ENCODE results near the gene LHX8.
"Not testable (repeated sequence)": the region's sequence is repeated elsewhere in the genome, so short reads cannot be mapped to it uniquely, and the experiment has no call there.

LHX8 gene

DNA sequence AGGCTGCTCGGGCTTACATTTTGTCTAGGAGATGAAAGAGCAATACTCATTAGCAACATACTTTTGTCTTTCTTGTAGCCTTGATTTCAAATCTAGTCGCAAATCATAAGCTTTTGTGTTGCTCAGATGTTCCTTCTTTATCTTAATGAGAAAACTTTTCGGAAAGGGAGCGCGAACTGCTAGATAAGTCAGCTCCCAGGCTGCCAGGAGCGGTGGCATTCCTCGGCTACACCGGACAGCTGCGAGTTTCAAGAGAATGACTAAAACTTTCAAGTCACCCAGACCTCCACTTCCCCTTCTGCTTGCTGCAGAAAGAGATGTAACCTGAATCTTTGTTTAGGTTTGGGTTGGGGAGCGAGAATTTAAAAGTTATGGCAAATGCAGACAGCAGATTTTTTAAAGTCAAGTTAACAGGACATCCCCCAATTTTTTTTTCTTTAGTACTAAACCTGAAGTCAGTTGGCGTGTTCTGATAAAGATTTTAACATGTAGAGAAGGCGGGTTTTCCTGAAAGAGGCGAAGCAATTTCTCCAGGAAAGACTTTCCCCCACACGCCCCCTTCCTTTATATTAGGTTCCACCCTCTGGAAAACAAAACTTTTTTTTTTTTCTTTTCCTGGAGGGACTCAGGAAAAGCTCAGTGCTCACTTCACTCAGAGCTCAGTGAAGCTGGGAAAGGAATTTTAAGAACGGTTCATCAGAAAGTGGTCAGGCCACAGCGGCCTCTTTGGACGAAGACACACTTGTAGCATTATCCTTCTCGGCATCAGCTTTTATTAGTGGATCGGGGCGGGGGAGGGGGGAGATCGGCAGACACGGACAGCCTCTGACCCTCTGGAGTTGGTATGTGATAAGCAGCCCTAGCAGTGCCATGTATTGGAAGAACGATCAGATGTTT is at the start of gene LHX8:
Gene LHX8 (plus strand): TSS at position 639 of the 897 bp plus-strand sequence. CDS start 2,227 bp downstream, outside the sequence.
- DNase-seq: no peak

DNA sequence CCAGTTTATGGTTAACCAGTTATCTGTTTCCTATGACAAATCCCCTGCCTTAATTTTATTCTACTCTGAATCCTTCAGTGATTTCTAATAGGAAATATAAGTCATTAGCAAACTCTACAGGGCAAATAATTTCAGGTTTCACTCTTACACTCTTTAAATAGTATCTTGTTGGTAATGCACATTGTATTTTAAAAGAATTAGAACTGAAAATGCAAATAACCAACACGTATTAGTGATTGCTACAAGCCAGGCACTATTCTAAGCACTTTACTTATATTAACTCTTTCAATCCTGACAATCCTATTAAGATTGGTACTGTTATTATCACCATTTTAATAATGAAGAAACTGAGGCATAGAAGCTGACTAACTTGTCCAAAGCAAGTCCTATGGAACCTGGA is 48.3 kb upstream of the LHX8 start:
- DNase-seq: no peak

DNA sequence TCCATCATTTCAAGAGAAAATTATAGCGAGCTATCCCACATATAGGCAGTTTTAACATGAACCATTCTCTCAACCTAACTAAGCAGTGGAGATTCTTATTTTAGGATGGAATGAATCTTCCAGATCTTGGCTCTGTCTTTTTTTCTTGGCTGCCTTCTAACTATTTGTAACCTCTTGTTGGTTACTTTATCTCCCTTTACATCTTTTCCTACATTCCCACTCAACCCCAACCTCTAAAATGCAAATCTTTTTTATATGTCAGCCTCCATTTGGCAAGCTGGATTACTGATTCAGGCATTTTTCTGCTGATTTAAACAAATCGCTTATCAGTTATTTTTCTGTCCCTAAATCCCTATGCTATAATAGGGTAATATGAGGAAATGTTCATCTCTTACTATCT is 46.9 kb upstream of the LHX8 start:
- no peak for DNase-seq

DNA sequence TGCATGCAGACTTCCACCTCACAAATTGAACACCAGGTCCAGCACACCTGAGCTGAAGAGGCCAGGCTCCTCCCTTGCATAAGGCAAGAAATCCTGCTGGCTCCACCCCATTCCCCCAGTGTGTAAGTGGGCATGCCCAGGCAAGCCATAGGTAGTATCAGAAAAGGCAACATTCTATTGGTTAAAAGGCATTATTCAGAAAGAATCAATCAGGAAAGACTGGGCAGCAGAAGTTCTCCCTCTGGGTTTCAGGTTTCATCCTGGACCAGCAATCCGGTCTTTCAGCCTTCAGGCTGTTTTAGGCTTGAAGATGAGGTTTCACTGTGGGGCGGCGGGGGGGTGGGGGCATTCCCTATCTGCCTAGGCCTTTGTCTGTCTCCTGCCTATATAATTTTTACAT is 42.0 kb upstream of the LHX8 start:
- DNase-seq: no peak

DNA sequence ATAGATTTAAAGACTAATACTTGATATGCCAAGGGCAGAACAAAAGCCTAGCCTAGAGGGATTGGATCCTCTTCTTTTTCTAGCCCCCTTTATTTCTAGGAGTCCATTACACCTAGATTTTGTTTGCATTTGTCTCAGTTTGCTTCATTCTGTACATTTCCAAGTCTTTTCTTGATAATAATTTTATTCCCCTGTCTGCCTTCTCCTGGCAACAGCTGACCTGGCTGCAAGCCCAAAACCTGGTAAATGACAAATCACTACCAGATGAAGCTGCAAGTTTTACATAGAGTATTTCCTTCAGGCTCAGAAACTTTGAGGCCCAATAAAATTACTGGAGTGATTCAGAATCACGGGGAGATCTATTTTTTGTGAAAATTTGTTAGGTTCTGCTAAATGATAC is 36.5 kb upstream of the LHX8 start:
- no peak for DNase-seq

DNA sequence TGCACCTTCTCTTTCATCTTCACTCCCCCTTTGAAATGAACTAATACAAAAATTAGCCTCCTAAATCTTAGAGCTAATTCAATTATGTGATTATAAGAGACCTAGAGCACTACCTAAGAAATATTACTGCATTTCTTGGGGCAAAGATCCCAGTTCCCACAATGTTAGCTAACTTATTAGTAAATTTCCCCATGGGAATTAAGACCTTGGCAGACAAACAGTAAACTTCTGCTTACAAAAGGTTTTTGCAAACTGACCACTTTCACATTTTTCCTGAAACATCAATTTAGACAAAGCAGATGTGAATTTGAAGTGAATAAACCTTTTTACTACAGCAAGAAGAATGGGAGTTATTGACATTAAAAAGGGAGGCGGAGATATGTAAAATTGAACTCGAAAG is 34.6 kb upstream of the LHX8 start:
- DNase-seq: no peak

DNA sequence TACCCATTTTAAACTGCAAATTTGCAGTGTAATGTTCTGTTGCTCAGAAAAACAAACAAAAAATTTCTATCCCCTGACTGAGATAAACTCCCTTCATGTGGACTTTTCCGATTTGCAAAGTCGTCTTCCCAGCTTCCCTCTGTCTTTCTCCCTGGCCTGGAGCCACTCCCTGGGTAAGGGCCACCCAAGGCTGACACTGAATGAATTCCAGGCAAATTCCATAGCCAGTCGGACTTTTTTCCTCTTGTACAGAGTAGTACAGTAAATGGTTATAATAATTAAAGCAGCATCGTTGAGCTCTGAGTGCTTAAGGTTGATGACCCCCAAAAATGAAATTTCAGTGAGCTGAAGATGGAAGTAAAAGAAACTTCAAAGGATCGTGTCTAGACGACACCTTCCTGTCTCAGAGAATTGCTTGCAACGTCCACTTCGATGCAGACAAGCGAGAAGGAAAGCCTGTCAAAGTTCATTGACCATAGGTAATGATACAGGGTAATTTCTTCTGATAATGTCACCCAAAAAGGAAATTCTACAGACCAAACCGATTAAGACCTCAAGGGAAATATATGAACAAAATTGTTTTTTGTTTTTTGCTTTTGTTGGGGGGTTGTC is 33.6 kb upstream of the LHX8 start:
- DNase-seq: no peak

DNA sequence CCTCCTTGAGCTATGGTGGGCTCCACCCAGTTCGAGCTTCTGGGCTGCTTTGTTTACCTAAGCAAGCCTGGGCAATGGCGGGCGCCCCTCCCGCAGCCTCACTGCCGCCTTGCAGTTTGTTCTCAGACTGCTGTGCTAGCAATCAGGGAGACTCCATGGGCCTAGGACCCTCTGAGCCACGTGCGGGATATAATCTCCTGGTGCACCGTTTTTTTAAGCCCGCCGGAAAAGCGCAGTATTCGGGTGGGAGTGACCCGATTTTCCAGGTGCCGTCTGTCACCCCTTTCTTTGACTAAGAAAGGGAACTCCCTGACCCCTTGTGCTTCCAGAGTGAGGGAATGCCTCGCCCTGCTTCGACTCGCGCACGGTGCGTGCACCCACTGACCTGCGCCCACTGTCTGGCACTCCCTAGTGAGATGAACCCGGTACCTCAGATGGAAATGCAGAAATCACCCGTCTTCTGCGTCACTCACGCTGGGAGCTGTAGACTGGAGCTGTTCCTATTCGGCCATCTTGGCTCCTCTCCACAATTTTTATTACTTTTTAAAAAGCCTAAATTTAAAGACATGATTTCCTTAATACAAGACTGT is 21.7 kb upstream of the LHX8 start:
- not testable (repeated sequence) for DNase-seq

DNA sequence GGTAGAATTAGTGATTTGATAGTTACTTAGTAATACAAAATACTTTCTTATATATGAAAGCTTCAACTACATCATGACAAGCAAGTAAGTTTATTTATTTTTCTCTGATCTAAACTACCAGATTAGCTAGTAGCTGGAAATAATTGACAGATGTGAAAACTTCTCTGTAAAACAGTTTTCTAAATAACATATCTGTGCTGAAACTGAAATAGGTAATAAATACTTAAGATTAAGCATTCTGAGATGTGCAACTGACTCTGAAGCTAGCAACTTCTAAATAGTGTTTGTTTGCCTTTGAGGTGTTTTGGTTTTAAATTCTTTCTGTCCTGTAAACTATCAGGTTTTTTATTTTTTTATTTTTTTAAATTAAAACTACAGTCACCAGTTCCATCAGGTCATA is 18.5 kb upstream of the LHX8 start:
- no peak for DNase-seq

DNA sequence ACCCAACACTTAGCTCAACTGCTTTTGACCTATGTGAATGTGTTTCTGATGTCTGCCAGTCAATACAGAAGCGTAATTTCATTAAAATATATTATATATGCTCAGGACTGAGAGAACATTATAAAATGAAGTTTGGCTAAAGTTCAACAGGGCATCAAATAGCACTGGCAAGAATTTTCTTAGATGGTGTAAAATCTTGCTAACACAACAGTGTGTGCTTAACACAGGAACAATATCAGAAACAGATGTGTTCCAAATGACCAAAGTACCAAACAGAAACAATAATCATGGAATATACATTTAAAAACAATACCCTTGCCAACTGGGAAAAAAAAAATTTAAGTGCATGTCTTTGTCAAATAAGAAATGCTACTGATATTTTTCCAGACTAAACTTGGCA is 10.4 kb upstream of the LHX8 start:
- DNase-seq: no peak

DNA sequence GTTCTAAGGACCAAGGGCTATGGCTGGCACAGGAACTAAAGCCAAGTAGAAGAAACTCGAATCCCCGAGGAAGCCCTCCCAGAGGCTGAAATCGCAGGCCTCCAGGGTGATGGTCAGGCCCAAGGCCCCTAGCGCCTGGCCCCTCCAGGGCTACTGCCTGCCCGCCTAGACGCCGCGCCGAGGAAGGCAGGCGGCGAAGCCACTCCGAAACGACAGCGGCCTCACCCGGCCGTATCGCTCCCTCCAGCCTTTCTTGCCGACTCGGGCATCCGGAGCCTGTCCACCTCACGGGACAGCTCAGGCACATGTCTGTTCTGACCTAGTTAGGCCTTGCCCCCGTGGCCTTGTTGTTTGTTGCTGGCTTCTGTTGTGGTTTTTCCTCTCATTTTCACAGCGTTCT is 9.7 kb upstream of the LHX8 start:
- DNase-seq: no peak

DNA sequence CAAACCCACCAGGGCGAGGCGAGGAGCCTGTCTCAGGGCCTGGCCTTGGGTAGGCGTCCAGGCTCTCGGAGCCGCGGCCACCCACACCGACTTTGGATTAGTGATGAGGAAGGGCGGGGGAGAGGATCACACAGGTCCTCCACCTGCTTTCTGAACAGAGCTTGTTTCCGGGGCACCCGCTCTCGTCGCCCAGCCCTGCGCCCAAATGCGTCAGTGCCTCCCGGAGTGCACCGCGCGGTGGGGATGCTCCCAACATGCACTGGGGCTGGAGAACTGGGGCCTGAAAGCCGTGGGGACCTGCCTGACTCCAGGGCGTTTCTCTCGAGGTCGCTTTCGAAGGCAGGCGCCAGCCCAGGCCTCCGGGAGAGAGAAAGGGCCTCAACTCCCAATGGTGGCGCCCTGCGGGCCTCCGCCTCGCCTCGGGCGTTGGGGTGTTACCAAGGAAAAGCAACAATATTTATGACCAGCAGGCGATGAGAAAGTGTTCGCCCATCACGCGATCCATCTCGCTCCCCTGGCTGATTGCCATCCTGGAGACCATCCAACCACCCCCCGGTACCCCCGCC is 8.9 kb upstream of the LHX8 start:
- no peak for DNase-seq

DNA sequence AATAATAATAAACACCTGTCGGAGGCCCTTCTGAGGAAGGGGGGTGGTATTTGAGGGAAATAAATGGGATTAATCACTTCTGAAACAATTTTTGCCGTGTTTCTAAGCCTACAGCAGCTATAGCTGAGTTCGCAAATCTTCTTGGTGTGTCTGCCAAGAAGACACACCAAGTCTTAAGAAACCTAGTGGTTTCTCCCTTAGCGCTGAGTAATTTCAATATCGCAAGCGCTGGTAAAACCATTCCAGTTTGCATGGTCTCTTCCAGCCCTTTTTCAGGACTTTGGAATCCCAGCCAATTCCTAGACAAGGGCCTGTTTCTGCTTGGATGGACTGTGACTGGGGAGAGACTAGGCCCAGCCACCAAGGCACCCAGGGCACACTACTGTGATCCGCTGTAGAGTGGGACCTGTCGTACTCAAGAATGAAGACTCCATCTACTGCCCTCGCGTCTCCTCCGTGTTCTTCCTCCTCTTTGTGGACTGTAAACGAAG is 7.5 kb upstream of the LHX8 start:
- DNase-seq: no peak

DNA sequence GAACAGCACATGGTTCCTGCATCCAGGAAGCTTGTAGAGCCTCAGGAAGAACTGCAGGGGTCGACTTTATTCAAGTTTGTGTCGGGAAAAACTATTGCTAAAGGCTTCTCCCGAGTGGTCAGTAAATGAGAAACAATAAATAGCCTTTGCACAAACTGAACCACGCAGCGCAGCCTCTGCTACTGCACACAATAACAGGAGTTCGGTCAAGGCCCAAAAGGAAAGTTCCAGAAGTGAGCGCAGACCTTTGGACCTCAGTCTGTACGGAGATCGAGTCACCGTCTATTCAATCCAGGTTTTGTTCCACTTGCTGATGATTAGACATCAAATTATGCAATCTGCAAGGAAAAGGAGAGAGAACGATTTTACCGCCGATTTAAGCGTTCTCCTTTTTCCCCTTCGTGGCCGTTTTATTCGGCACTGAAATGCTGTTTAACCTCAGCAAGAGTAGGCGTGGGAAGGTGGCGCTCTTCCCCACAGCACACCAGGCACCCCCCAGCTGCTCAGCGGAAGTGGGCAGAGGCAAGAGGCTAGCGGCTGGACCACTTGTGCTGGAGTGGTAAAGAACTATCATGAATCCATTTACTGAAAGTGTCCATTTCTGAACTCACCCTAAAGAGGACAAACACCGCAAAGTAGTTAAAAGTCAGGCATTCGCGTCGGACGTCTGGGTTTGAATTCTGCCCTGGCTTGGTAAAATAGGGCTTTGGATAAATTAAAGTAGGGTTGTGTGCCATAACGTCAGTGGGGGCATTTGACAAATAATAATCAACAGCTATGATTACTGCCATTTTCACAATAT is 6.1 kb upstream of the LHX8 start:
- DNase-seq: no peak

DNA sequence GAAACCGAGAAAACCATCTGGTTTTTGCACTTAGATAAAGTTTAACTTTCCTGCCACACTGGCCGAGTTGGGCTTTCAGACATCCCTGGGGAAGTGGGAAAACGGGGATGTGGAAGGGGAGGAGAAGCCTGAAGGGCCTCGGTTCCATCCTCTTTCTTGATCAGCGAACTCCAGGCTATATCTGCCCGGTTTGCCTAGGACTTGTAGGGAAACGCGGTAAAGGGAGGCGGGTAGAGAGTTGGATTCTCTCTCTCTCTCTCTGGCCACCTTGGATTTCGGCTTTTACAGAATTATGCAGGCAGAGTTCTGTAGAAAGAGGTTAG is 4.6 kb upstream of the LHX8 start:
- DNase-seq: no peak

DNA sequence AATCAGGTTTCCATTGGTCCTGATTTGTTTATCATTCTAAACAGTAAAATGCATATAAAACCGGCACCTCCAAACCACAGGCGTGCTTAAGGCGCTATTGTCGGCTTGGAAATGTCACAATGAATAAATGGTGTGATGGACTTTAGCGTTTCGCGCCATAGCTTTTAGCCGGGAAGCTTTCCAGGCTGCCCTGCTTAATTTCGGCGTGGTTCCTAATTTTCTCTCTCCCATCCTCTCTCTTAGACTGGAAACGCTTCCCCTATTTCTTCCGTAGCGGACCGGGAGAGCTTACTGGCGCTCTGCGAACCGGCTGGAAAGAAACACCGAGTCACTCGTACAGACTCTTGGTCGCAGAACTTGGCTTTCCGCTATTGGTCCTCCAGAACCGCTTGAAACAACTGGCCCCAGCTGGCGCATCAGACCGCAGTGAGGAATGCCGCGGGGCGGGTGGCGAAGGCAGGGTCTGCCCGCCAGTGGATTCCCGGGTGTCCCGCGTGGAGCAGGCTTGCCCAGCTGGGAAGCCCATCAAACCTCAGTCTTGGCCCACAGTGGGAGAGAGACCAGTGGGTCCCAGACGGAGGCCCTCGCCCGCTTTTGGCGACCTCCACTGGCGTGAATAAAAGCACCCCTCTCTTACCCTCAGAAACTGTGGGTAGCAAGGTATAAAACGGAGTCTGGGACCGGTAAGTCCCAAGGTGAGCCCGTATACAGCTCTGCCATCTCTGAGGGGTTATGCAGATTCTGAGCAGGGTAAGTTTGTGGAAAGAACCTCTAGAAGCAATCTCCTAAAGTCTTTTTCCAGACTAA is 4.0 kb upstream of the LHX8 start:
- DNase-seq: no peak

DNA sequence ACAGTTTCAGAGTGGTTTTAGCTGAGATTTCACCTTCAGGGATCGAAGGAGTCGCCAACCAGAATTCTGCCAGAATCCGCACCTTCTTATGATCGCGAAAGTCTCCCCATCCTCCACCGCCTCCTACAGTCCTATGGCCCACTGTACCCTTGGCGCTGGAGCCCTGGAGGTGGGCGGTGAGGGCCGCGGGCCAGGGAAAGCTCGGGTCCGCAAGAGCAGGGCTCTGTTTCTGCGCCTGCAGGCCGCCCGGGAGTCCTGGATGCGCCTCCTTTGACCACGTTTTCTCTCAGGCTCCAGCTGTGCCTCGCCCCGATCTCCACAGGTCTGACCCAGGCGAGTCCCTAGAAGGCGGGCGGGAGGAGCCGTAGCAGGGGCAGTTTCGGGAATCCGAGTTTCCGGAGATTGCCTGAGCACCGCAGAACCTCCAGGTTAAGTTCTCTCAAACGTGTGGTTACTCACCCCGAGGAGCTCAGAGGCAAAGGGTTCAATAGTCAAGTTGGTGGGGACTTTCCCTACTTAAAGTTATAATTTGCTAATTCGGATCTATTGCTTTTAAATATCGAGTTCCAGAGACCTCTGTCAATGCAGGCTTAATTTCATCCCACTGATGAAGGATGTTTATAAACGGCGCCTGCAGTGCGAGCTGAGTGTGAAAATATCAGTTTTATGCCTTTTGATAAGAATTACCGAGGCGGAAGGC is 3.2 kb upstream of the LHX8 start:
- DNase-seq: no peak

DNA sequence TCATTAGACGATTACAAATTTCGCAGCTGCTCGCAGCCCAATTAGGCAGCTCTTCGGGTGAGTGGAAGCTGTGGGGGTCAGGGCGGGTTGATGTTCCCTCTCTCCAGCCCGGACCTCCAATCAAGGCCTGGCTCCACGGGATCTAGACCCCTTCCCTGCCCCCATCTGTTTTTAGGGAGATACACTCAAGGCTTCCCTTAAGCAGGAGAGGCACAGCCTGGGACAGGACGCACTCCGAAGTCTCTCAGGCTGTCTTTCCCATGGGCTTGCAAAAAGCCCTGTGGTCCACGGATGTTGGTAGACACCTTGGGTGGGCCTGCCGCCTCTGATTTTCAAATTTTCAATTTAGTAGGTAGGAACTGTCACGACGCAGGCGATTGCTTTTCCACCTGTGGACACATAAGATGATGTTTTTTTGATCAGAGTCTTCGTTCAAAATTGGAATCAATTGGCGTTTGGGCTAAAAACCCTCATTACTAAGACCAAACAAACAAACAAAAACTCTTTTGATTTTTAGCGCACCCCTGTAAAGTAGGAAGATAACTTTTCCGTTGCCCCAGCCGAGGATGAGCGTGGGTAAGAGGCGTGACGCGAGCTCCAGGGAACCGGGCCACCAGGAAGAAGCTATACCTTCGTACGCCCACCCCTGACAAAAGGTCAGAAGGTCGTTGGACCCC is 2.5 kb upstream of the LHX8 start:
- DNase-seq: no peak

DNA sequence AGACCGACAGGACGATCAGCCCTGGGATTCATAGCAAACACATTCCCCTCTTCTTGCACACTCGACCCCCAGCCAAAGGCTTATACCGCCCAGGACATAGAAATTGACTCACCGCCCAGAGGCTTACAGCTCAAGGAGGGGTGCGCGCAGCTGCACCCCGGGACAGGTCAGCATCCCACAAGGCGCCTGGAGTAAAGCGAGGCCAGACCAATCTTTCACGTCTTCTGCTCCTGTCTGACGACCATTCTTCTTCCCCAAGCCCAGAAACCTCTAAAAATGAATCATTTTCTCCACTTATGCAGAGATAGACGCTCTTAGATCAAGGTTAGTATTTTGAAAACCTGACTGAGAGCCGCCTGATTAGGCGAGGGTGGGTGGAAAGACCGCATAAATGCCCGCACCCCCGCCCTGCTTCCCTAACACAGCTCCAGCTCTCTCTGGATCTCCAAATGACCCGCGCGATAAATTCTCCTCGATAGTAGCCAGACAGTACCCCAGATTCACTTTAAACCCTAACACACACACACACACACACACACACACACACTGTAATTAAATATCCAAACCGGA is 1.9 kb upstream of the LHX8 start:
- no peak for DNase-seq
